Heart right ventricle (tissue), 16 donors: ENCODE data around the gene KLF6. TPM values are rescaled to one million over a fixed set of nuclear protein-coding genes. Genes with fewer than 3 reads are reported as not detected.

Experiments
- ATAC-seq, 8 donors: fragments of 200-7000 bp; cut with Tn5 transposase; one replicate each; pipeline ENCODE4 v1.9.1; 2020; ENCODE audit warnings: mild to moderate bottlenecking in 8 of 8, moderate library complexity in 8 of 8, moderate number of reproducible peaks in 1 of 8
- DNase-seq, 2 donors: peaks; one replicate each; pipeline ENCODE4 v3.0.0-alpha.2; 2020
- H3K27ac ChIP-seq, 10 donors: fragments of 200-600 bp; sonication (generic) in 2 of 10; one replicate each; pipeline versions ENCODE4 v1.5.0 to v1.8.0; 2020 to 2022; ENCODE audit warnings: mild to moderate bottlenecking in 3 of 10
- H3K27me3 ChIP-seq, 7 donors: fragments of 200-600 bp; one replicate each; pipeline ENCODE4 v1.8.0; 2021 to 2022; ENCODE audit warnings: mild to moderate bottlenecking in 2 of 7
- H3K36me3 ChIP-seq, 9 donors: fragments of 200-600 bp; sonication (generic) in 1 of 9; one replicate each; pipeline versions ENCODE4 v1.5.0 to v1.8.0; 2020 to 2022; ENCODE audit warnings: mild to moderate bottlenecking in 2 of 9
- H3K4me1 ChIP-seq, 9 donors: fragments of 200-600 bp; sonication (generic) in 1 of 9; one replicate each; pipeline versions ENCODE4 v1.5.0 to v1.8.0; 2020 to 2022; ENCODE audit warnings: mild to moderate bottlenecking in 4 of 9
- H3K4me3 ChIP-seq, 10 donors: fragments of 200-600 bp; sonication (generic) in 2 of 10; one replicate each; pipeline versions ENCODE4 v1.5.0 to v1.8.0; 2020 to 2022; ENCODE audit warnings: mild to moderate bottlenecking in 7 of 10, moderate library complexity in 2 of 10
- H3K9me3 ChIP-seq, 11 donors: fragments of 200-600 bp in 10 of 11; sonication (generic) in 2 of 11; one replicate each; pipeline versions ENCODE4 v1.5.0 to v1.8.0; 2013 to 2022; ENCODE audit warnings: mild to moderate bottlenecking in 2 of 11, control low read depth in 1 of 11, moderate library complexity in 1 of 11
- CTCF ChIP-seq, 9 donors: fragments of 200-600 bp; sonication (generic) in 2 of 9; IDR thresholded peaks; one replicate each; pipeline versions ENCODE4 v1.5.0 to v1.8.0; 2021 to 2022; ENCODE audit warnings: antibody characterized with exemption in 9 of 9, mild to moderate bottlenecking in 5 of 9, moderate library complexity in 1 of 9
- WGBS, 2 donors: extraction: QIAGEN DNeasy Blood & Tissue Kit; methylation state at CpG; one replicate each; pipeline ENCODE4 v1.1.7; 2013; ENCODE audit warnings: inconsistent platforms in 1 of 2; 5-methylcytosine and 5-hydroxymethylcytosine counted together
- intact Hi-C, 10 donors: fragments of 100-400 bp; cut with DNase I; formaldehyde crosslinking; loops; one replicate each; pipeline versions ENCODE4 v1.11.1 to v1.14.2; 2022
- polyA plus RNA-seq, 2 donors: library from polyadenylated mRNA; stranded (reverse); fragments of 200-250 nt; gene quantifications; one replicate each; pipeline ENCODE4 v1.2.3, GENCODE V29; 2013
- total RNA-seq, 10 donors: library from RNA; stranded (reverse); fragmentation: NEBNext Ultra II Directional in 3 of 10; extraction: Animal tissue kit (Norgen Biotek cat#: 25700) in 3 of 10; gene quantifications; one replicate each; pipeline versions ENCODE4 v1.2.1 to v1.2.4, GENCODE V29; 2021 to 2023
- donor health status: Arrhythmogenic right ventricular cardiomyopathy.
- donor health status: ischemic (EF 13 %, LVEDD 7.1; RV severe dilation, severe dysfunction).
- donor health status: healthy with polysubstance abuse.
- donor health status: DM: no; HTN: yes; CAD: no.
- donor health status: DM: no; HTN: no; CAD: no.
- donor health status: ischemic (EF 25% LVEDD 6.9; RV normal size, moderate dysfunction).
- donor health status: ischemic (EF 25% LVEDD 5.7; RV mildly dilated, moderate dysfunction).
- donor health status: healthy.
- donor health status: DM: yes; HTN: yes; CAD: no.
- donor health status: Ischemic cardiomyopathy.
- donor health status: ischemic (EF 35%, LVEDD 5.7; RV mildly dilated, moderate dysfunction).
- donor health status: nonischemic (EF 11% LVEDD 7.7; RV severe dilation, severe dysfunction).
- donor health status: DM: yes; HTN: yes; CAD: no.
- donor health status: PGD.
- donor health status: ischemic (EF 29% LVEDD 5.4; RV normal size, mild dysfunction).
- donor health status: nonischemic (EF 23%, LVEDD 6.1; RV moderate dilation, normal function).

KLF6 gene
- total and polyA plus RNA-seq, 12 donors = 22.1 to 90.5 (median 52.0) TPM

- intact Hi-C loops = loop anchor here in 1 of 10 donors (10.0 kb wide), 1 partner anchor 306 kb away; no protein-coding TSS in a partner anchor
- WGBS, 2 donors = 97 to 98% methylated on average over 8 of the region's 8 CpGs
- Histone ChIP-seq H3K4me3 (no peak overlapping the region), H3K36me3 (peaks cover 0 to 16% (median 0%) of the 10 kb centered on the region in 9 donors), H3K27ac (peak overlapping the region in 1 of 10 donors; percentile 71), H3K9me3 (no peaks in the 10 kb centered on the region), H3K4me1 (peaks cover 0 to 48% (median 10%) of the 10 kb centered on the region in 9 donors), H3K27me3 (no peaks in the 10 kb centered on the region)
- no peak for TF ChIP-seq CTCF (IDR thresholded peaks at IDR 0.05)
- no peak for DNase-seq
- no peak for ATAC-seq
These were observed 14.3 kb downstream of the KLF6 start for GRCh38 chr10:3770611-3771110.

GRCh38 chr10:3769556-3769955, 15.5 kb downstream of the KLF6 start:
- peaks cover 0 to 48% (median 0%) of the 10 kb centered on the region in 9 donors for H3K4me1 ChIP-seq
- no peaks in the 10 kb centered on the region for H3K27me3 ChIP-seq
- no peak for TF ChIP-seq CTCF (IDR thresholded peaks at IDR 0.05)
- 77 to 80% methylated on average over 4 of the region's 4 CpGs for WGBS, 2 donors
- no peak for DNase-seq
- H3K4me3 ChIP-seq = no peak overlapping the region
- no peak for ATAC-seq
- intact Hi-C loops = loop anchor here in 2 of 10 donors (10.0 kb wide), 1 partner anchor 315 kb away; no protein-coding TSS in a partner anchor
- H3K27ac ChIP-seq = peak overlapping the region in 1 of 10 donors; percentile 71
- no peaks in the 10 kb centered on the region for H3K9me3 ChIP-seq
- peaks cover 0 to 5% (median 0%) of the 10 kb centered on the region in 9 donors for H3K36me3 ChIP-seq

GRCh38 chr10:3766046-3766756, 18.8 kb downstream of the KLF6 start:
- TF ChIP-seq CTCF (IDR thresholded peaks at IDR 0.05) = no peak
- ATAC-seq = peak in 1 of 8 donors; percentile 36
- H3K9me3 ChIP-seq = no peaks in the 10 kb centered on the region
- 71 to 79% methylated on average over 17 of the region's 17 CpGs for WGBS, 2 donors
- no peaks in the 10 kb centered on the region for H3K36me3 ChIP-seq
- DNase-seq = no peak
- intact Hi-C loops = loop anchor here in 2 of 10 donors (10.0 kb wide), 1 partner anchor 311 kb away; no protein-coding TSS in a partner anchor
- H3K27ac ChIP-seq = peak overlapping the region in 2 of 10 donors; percentile 22 to 75
- no peak overlapping the region for H3K4me3 ChIP-seq
- peaks cover 0 to 64% (median 6%) of the 10 kb centered on the region in 9 donors for H3K4me1 ChIP-seq
- H3K27me3 ChIP-seq = no peaks in the 10 kb centered on the region

- peak overlapping the region in 1 of 10 donors; percentile 75 for H3K27ac ChIP-seq
- ATAC-seq = peak in 3 of 8 donors; percentile 38 to 47 (median 43)
These were observed 19.9 kb downstream of the KLF6 start for GRCh38 chr10:3765146-3765545.

More at GRCh38 chr10:3765146-3765545, 19.9 kb downstream of the KLF6 start:
- TF ChIP-seq CTCF (IDR thresholded peaks at IDR 0.05) = no peak
- intact Hi-C loops = loop anchor here in 2 of 10 donors (10.0 kb wide), 1 partner anchor 310 kb away; no protein-coding TSS in a partner anchor
- no peaks in the 10 kb centered on the region for H3K36me3 ChIP-seq
- peaks cover 0 to 70% (median 6%) of the 10 kb centered on the region in 9 donors for H3K4me1 ChIP-seq
- no peaks in the 10 kb centered on the region for H3K27me3 ChIP-seq
- H3K9me3 ChIP-seq = no peaks in the 10 kb centered on the region
- DNase-seq = no peak
- 73 to 81% methylated on average over 6 of the region's 6 CpGs for WGBS, 2 donors
- no peak overlapping the region for H3K4me3 ChIP-seq
